Suprapubic skin (tissue), 4 donors: ENCODE results near the gene SMARCD3. TPM values are rescaled to one million over a fixed set of nuclear protein-coding genes. Genes with fewer than 3 reads are reported as not detected.

ENCODE experiments used
- DNase-seq, 2 donors: peaks; one replicate each; pipeline ENCODE4 v3.0.0-alpha.2; 2019; ENCODE audit warnings: low spot score in 2 of 2
- H3K27ac ChIP-seq: fragments of 200-600 bp; sonication (generic); one replicate; pipeline ENCODE4 v1.5.1; 2019
- H3K27me3 ChIP-seq: fragments of 200-600 bp; sonication (generic); one replicate; pipeline ENCODE4 v1.5.1; 2019
- H3K36me3 ChIP-seq: fragments of 200-600 bp; sonication (generic); one replicate; pipeline ENCODE4 v1.5.1; 2019
- H3K4me1 ChIP-seq: fragments of 200-600 bp; sonication (generic); one replicate; pipeline ENCODE4 v1.5.1; 2019
- H3K4me3 ChIP-seq: fragments of 200-600 bp; sonication (generic); one replicate; pipeline ENCODE4 v1.5.1; 2019; ENCODE audit warnings: mild to moderate bottlenecking
- H3K9me3 ChIP-seq: fragments of 200-600 bp; sonication (generic); one replicate; pipeline ENCODE4 v1.5.1; 2019
- CTCF ChIP-seq, 2 donors: fragments of 200-600 bp in 1 of 2; fragments of 450-650 bp in 1 of 2; sonication (generic) in 1 of 2; IDR thresholded peaks; one replicate each; pipeline ENCODE4 v1.5.1; 2016 to 2019; ENCODE audit warnings: antibody characterized with exemption in 2 of 2, mild to moderate bottlenecking in 1 of 2, moderate library complexity in 1 of 2
- EP300 ChIP-seq: sonication (generic); formaldehyde crosslinking; IDR thresholded peaks from one replicate; pipeline ENCODE4 v1.6.1; 2017; ENCODE audit warnings: antibody characterized with exemption
- POLR2A ChIP-seq, 2 donors: fragments of 450-650 bp; IDR thresholded peaks; one replicate each; pipeline ENCODE4 v1.6.1; 2017; ENCODE audit warnings: antibody characterized with exemption in 2 of 2, mild to moderate bottlenecking in 2 of 2, moderate library complexity in 2 of 2
- POLR2AphosphoS5 ChIP-seq, 3 donors: sonication (generic); formaldehyde crosslinking; IDR thresholded peaks; one replicate each; pipeline ENCODE4 v1.6.1; 2017; ENCODE audit warnings: antibody characterized with exemption in 3 of 3
- WGBS: methylation state at CpG from one replicate; pipeline ENCODE4 v1.1.5; 2018; 5-methylcytosine and 5-hydroxymethylcytosine counted together
- total RNA-seq, 4 donors: library from RNA; depleted of rRNA; stranded (reverse); fragments of >200 nt; gene quantifications; one replicate each; pipeline ENCODE4 v1.1.0, GENCODE V29; 2016

The SMARCD3 gene
- total RNA-seq, 4 donors from 2014 or later: 9.6 to 15.8 (median 10.9) TPM

GRCh38 chr7:151192002-151192539, 56.4 kb downstream of the SMARCD3 start:
- no peak for TF ChIP-seq POLR2AphosphoS5 (IDR thresholded peaks at IDR 0.05)
- TF ChIP-seq POLR2A (IDR thresholded peaks at IDR 0.05): no peak
- TF ChIP-seq CTCF (IDR thresholded peaks at IDR 0.05): no peak
- no peaks in the 10 kb centered on the region for H3K36me3 ChIP-seq
- H3K27ac ChIP-seq: no peak overlapping the region
- 100% methylated on average over 17 of the region's 23 CpGs for WGBS
- H3K9me3 ChIP-seq: no peaks in the 10 kb centered on the region
- peaks cover 21% of the 10 kb centered on the region for H3K27me3 ChIP-seq
- DNase-seq: no peak
- H3K4me3 ChIP-seq: no peak overlapping the region
- no peaks in the 10 kb centered on the region for H3K4me1 ChIP-seq

GRCh38 chr7:151191544-151191943, 57.0 kb downstream of the SMARCD3 start:
- no peak for DNase-seq
- no peaks in the 10 kb centered on the region for H3K4me1 ChIP-seq
- TF ChIP-seq EP300: no peak
- TF ChIP-seq CTCF (IDR thresholded peaks at IDR 0.05): no peak
- TF ChIP-seq POLR2AphosphoS5 (IDR thresholded peaks at IDR 0.05): no peak
- TF ChIP-seq POLR2A (IDR thresholded peaks at IDR 0.05): no peak
- peaks cover 24% of the 10 kb centered on the region for H3K27me3 ChIP-seq
- H3K27ac ChIP-seq: no peak overlapping the region
- no peaks in the 10 kb centered on the region for H3K36me3 ChIP-seq
- H3K9me3 ChIP-seq: no peaks in the 10 kb centered on the region
- 92% methylated on average over 4 of the region's 12 CpGs for WGBS
- H3K4me3 ChIP-seq: no peak overlapping the region

GRCh38 chr7:151189038-151189437, 59.5 kb downstream of the SMARCD3 start:
- WGBS: 74% methylated on average over 4 of the region's 4 CpGs
- no peak for DNase-seq
- H3K36me3 ChIP-seq: no peaks in the 10 kb centered on the region
- H3K27ac ChIP-seq: no peak overlapping the region
- no peak for TF ChIP-seq CTCF (IDR thresholded peaks at IDR 0.05)
- no peak for TF ChIP-seq POLR2A (IDR thresholded peaks at IDR 0.05)
- TF ChIP-seq POLR2AphosphoS5 (IDR thresholded peaks at IDR 0.05): no peak
- TF ChIP-seq EP300: no peak
- no peaks in the 10 kb centered on the region for H3K4me1 ChIP-seq
- no peak overlapping the region for H3K4me3 ChIP-seq
- no peaks in the 10 kb centered on the region for H3K9me3 ChIP-seq
- peaks cover 10% of the 10 kb centered on the region for H3K27me3 ChIP-seq

Other genes with a start within 250 kb of the SMARCD3 start
- gene ATG9B, start 224.2 kb downstream of the SMARCD3 start, total RNA-seq: 100 to 1,000 TPM in 2 of 4 donors, 10 to 100 TPM in 2; 27.0 to 195 (median 122) TPM
- gene ABCB8, start 220.2 kb downstream of the SMARCD3 start, total RNA-seq: 10 to 100 TPM; 29.5 to 42.3 (median 31.9) TPM
- 1 to 10 TPM; 2.6 to 8.7 (median 4.1) TPM for gene ASIC3, start 200.2 kb downstream of the SMARCD3 start, total RNA-seq
- 10 to 100 TPM in 3 of 4 donors, 1 to 10 TPM in 1; 7.7 to 14.7 (median 13.4) TPM for gene CDK5, start 190.8 kb downstream of the SMARCD3 start, total RNA-seq
- gene SLC4A2, start 189.1 kb downstream of the SMARCD3 start, total RNA-seq: 10 to 100 TPM; 31.9 to 78.7 (median 59.7) TPM
- gene FASTK, start 167.9 kb downstream of the SMARCD3 start, total RNA-seq: 100 to 1,000 TPM in 2 of 4 donors, 10 to 100 TPM in 2; 76.8 to 102 (median 90.9) TPM
- 10 to 100 TPM; 32.5 to 50.3 (median 45.7) TPM for gene TMUB1, start 165.2 kb downstream of the SMARCD3 start, total RNA-seq
- gene AGAP3, start 162.2 kb downstream of the SMARCD3 start, total RNA-seq: 100 to 1,000 TPM; 126 to 162 (median 134) TPM
- gene GBX1, start 81.0 kb downstream of the SMARCD3 start, total RNA-seq: not detected
- not detected for gene ASB10, start 61.4 kb downstream of the SMARCD3 start, total RNA-seq
- gene H2BK1, start 38.2 kb downstream of the SMARCD3 start, total RNA-seq: not detected
- 10 to 100 TPM; 25.3 to 96.5 (median 40.1) TPM for gene ABCF2, start 21.5 kb downstream of the SMARCD3 start, total RNA-seq
- 10 to 100 TPM; 21.5 to 28.6 (median 25.4) TPM for gene CHPF2, start 16.2 kb downstream of the SMARCD3 start, total RNA-seq
- gene NUB1, start 93.1 kb upstream of the SMARCD3 start, total RNA-seq: 10 to 100 TPM; 39.3 to 70.8 (median 41.7) TPM
- 1 to 10 TPM in 2 of 4 donors, under 1 TPM in 1, not detected in 1; 0.81 to 2.8 (median 1.4) TPM for gene WDR86, start 161.3 kb upstream of the SMARCD3 start, total RNA-seq
- gene CRYGN, start 191.4 kb upstream of the SMARCD3 start, total RNA-seq: not detected